Activated CD8-positive, alpha-beta memory T cell treated with anti-CD3 and anti-CD28 coated beads for 36 hours (primary cell): Measurements from ENCODE around the gene ABTB1. TPM values are rescaled to one million over a fixed set of nuclear protein-coding genes. Genes with fewer than 3 reads are reported as not detected.

Experiments used
- CTCF ChIA-PET: fragments of 350-600 bp; sonication (Branson Sonifier 250); formaldehyde crosslinking; loops from one replicate; lab custom pipeline; 2021; ENCODE audit warnings: antibody characterized with exemption; lab: Charles Lee
- POLR2A ChIA-PET: fragments of 350-600 bp; sonication (Branson Sonifier 250); formaldehyde crosslinking; loops from one replicate; lab custom pipeline; 2021; ENCODE audit warnings: antibody characterized with exemption; lab: Charles Lee
- total RNA-seq, 2 experiments: library from RNA; stranded (reverse); gene quantifications; one replicate each; pipeline ENCODE4 v1.2.3, GENCODE V29; 2021

Gene ABTB1
- total RNA-seq, 2 experiments from 2014 or later = 11.3 to 13.1 TPM

GRCh38 chr3:127680146-127680661, 7.5 kb downstream of the ABTB1 start:
- POLR2A ChIA-PET = no interaction called here
- CTCF ChIA-PET = interaction anchor here (1.3 kb wide), 1 partner anchor 152 kb away, joined by 3 read pairs; no protein-coding TSS in a partner anchor

- CTCF ChIA-PET = interaction anchor here (1.1 to 1.3 kb wide), 2 partner anchors 15 to 152 kb away, joined by 3 to 6 read pairs; no protein-coding TSS in a partner anchor
- POLR2A ChIA-PET = no interaction called here
Measured at GRCh38 chr3:127680798-127681221, 8.1 kb downstream of the ABTB1 start.

- POLR2A ChIA-PET = interaction anchor here (0.6 kb wide), 1 partner anchor 10 kb away, joined by 4 read pairs; no protein-coding TSS in a partner anchor
- CTCF ChIA-PET = interaction anchor here (0.8 to 1.3 kb wide), 2 partner anchors 9 to 95 kb away, joined by 3 read pairs; no protein-coding TSS in a partner anchor
Measured at GRCh38 chr3:127682175-127682554, 9.4 kb downstream of the ABTB1 start.

- POLR2A ChIA-PET = no interaction called here
- CTCF ChIA-PET = interaction anchor here (0.8 to 1.3 kb wide), 2 partner anchors 8 to 95 kb away, joined by 3 read pairs; no protein-coding TSS in a partner anchor
Measured at GRCh38 chr3:127682561-127682960, 9.8 kb downstream of the ABTB1 start.

- ChIA-PET CTCF (no interaction called here), POLR2A (no interaction called here)
Measured at GRCh38 chr3:127684871-127685707, 12.3 kb downstream of the ABTB1 start.

- ChIA-PET POLR2A (no interaction called here), CTCF (no interaction called here)
Measured at GRCh38 chr3:127685708-127686511, 13.2 kb downstream of the ABTB1 start.

- ChIA-PET POLR2A (no interaction called here), CTCF (no interaction called here)
Measured at GRCh38 chr3:127686512-127686894, 13.8 kb downstream of the ABTB1 start.

GRCh38 chr3:127687228-127687737, 14.5 kb downstream of the ABTB1 start:
- ChIA-PET POLR2A (no interaction called here), CTCF (no interaction called here)

GRCh38 chr3:127688022-127688415, 15.3 kb downstream of the ABTB1 start:
- POLR2A ChIA-PET = no interaction called here

GRCh38 chr3:127688416-127689265, 15.9 kb downstream of the ABTB1 start:
- ChIA-PET POLR2A (no interaction called here), CTCF (interaction anchor here (0.6 kb wide), 1 partner anchor 47 kb away, joined by 3 read pairs; no protein-coding TSS in a partner anchor)

More at GRCh38 chr3:127688022-127688415, 15.3 kb downstream of the ABTB1 start:
- CTCF ChIA-PET = interaction anchor here (0.6 kb wide), 1 partner anchor 46 kb away, joined by 3 read pairs; no protein-coding TSS in a partner anchor

- ChIA-PET CTCF (no interaction called here), POLR2A (no interaction called here)
Measured at GRCh38 chr3:127689266-127689860, 16.6 kb downstream of the ABTB1 start.

GRCh38 chr3:127690106-127690505, 17.4 kb downstream of the ABTB1 start:
- ChIA-PET CTCF (interaction anchor here (1.2 kb wide), 1 partner anchor 38 kb away, joined by 4 read pairs; no protein-coding TSS in a partner anchor), POLR2A (no interaction called here)

- POLR2A ChIA-PET = no interaction called here
- CTCF ChIA-PET = interaction anchor here (1.0 to 1.2 kb wide), 2 partner anchors 9 to 39 kb away, joined by 3 to 4 read pairs; no protein-coding TSS in a partner anchor
Measured at GRCh38 chr3:127690823-127691452, 18.2 kb downstream of the ABTB1 start.

GRCh38 chr3:127691489-127691888, 18.7 kb downstream of the ABTB1 start:
- ChIA-PET POLR2A (no interaction called here), CTCF (interaction anchor here (1.0 to 1.2 kb wide), 2 partner anchors 10 to 40 kb away, joined by 3 to 4 read pairs; no protein-coding TSS in a partner anchor)

- ChIA-PET CTCF (no interaction called here), POLR2A (no interaction called here)
Measured at GRCh38 chr3:127691974-127692373, 19.2 kb downstream of the ABTB1 start.

- CTCF ChIA-PET = no interaction called here
- POLR2A ChIA-PET = no interaction called here
Measured at GRCh38 chr3:127692501-127693335, 20.0 kb downstream of the ABTB1 start.
